ENCODE data around the gene LTB4R. TPM values are rescaled to one million over a fixed set of nuclear protein-coding genes. Genes with fewer than 3 reads are reported as not detected.
A peak's percentile ranks its signal among the peaks of the same experiment; 100 is the strongest.

Gene LTB4R
- total RNA-seq, result 94.9 TPM

DNA sequence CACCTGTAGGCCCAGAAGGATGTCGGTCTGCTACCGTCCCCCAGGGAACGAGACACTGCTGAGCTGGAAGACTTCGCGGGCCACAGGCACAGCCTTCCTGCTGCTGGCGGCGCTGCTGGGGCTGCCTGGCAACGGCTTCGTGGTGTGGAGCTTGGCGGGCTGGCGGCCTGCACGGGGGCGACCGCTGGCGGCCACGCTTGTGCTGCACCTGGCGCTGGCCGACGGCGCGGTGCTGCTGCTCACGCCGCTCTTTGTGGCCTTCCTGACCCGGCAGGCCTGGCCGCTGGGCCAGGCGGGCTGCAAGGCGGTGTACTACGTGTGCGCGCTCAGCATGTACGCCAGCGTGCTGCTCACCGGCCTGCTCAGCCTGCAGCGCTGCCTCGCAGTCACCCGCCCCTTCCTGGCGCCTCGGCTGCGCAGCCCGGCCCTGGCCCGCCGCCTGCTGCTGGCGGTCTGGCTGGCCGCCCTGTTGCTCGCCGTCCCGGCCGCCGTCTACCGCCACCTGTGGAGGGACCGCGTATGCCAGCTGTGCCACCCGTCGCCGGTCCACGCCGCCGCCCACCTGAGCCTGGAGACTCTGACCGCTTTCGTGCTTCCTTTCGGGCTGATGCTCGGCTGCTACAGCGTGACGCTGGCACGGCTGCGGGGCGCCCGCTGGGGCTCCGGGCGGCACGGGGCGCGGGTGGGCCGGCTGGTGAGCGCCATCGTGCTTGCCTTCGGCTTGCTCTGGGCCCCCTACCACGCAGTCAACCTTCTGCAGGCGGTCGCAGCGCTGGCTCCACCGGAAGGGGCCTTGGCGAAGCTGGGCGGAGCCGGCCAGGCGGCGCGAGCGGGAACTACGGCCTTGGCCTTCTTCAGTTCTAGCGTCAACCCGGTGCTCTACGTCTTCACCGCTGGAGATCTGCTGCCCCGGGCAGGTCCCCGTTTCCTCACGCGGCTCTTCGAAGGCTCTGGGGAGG lies at the start of gene LTB4R:
Gene LTB4R, plus strand, starts transcription at position 857 of the 959 bp plus-strand sequence. CDS start 4,150 bp downstream, outside the sequence.
- ATAC-seq, result peak; percentile 63

DNA sequence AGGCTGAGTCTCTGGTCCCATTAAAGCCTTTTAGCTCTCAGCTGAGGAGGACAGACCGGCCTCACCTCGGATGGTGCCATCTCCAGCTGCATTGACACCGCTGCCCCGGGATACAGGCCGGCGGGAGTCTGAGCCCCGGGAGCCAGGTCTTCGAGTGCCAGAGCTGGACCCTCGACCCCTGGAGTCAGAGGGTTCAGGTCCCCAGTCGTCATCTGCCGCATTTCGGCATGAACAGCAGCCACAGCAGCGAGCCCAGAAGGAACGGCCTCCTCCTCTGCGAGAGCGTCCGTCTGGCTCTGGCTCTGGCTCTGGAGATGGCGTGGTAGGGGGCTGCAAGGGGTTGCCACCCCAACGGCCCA lies 49.4 kb upstream of the LTB4R start:
- no peak for ATAC-seq

DNA sequence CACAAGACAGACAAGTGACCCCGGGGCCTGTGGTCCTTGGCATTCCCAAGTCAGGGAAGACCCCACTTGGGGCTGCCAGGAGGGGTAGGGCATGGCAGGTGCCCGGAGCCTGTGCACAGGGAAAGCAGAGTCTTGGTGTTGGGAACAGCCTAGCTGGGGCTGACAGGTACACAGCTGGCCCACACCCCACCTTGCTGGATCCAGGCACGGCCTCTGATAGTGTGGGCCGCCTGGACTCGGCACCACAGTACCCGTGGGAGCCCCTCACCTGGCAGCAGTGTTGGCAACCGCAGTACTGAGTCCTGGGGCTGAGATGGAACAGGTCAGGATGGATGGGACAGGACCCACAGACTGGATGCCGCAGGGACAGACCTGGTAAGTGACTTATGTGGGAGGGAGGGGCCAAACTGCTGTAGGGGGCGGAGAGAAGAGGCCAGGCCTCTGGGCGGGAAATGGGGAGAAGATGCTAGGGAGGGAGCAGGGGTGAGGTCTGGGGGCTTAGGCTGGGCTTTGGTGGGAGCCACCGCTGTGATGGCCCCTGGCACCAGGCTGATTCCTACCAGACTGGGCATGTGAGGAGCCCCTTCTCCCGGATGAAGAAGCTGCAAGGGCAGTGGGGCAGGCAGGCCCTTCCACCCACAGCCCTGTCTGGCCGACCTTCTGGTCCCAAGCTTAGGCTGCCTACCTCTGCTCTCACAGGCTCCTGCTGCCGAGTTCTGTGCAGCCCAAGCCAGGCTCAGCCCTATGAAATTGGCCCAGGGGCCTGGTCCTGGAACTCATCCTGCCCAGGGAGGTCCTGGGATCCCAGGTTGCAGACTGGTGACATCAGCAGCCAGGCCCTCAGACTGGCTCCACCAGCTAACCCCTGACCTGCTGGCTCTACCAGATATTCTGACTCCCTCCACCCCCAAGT lies 48.2 kb upstream of the LTB4R start, which contains the start of gene TGM1:
Gene TGM1, minus strand, starts transcription at position 357 of the 913 bp plus-strand sequence. CDS start 825 bp downstream, outside the sequence.
- peak; percentile 45 for ATAC-seq

DNA sequence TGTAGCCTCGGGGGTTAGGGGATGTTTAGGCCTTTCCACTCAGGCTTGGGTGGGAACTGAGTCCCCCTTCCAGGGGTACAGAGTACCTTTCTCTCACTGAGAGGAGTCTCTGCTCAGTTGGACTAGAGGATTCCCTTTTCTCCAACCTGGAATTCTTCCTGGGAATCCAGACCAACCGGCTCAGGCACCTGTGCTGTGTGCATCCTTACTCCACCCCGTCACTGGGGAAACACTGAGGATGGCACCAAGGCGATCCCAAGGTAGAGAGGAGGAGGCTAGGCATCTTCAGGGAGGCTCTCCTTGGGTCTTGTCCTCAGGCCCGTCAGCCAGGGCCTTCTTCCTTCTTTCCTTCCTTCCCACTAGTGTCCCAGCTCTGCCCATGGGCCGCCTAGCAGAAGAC lies 47.5 kb upstream of the LTB4R start:
- ATAC-seq, result peak; percentile 25

DNA sequence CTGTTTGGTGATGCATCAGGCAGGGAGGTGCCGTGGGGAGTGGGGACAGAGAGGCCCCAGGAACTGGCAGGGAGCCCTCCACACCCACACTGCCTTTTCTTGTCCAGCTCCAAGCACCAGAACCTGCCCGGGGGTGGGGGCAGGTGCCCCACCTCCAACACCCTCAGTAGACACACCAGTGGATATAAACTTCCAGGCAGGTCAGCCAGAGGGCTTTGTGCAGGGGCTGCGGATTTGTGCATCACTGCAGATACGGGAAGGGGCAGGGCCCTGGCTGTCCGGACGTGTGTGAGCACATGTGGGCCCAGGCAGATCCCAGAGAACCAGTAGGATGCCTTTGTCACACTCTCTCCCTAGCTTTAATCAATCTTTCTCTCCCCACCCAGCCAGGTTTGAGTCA lies 47.0 kb upstream of the LTB4R start:
- ATAC-seq, result peak; percentile 77

DNA sequence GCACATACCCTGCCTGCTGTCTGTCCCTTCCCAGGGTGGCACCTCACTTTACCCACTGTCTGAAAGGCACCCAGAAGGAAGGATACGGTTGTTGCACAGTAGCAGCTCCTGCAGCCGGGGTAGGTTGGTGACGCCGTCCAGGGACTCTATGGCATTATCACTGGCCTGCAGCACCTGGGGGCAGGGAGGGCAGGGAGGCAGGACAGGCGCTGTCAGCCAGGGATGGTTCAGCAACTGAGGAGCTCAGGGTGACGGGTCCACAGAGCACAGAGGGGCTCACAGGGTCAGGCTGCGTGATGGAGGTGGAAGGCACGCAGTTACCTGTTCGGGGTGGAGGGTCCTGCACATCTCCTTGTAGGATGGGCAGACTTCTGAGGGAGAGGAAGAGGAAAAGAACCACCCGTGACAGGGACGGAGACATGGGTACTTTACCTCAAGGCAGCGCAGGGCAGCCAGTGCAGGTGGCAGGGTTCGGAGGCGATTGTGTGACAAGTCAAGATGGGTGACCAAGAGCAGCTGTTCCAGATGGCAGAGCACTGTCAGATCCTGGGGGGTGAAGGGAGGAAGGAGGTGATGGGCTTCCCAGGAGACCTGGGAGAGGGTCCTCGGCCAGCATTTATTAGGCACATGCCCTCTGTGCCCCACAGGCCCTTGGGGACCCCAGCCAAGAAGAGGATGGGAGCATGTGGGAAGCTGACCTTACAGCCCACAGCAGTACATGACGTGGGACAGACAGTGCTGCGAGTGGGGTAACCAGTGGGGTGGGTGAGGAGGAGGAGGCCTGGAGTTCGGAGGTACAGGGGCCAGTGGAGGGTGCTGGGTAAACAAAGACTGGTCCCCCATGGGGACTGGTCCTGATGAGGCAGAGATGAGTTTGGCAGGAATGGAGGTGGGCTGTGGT lies 44.7 kb upstream of the LTB4R start:
- no peak for ATAC-seq

DNA sequence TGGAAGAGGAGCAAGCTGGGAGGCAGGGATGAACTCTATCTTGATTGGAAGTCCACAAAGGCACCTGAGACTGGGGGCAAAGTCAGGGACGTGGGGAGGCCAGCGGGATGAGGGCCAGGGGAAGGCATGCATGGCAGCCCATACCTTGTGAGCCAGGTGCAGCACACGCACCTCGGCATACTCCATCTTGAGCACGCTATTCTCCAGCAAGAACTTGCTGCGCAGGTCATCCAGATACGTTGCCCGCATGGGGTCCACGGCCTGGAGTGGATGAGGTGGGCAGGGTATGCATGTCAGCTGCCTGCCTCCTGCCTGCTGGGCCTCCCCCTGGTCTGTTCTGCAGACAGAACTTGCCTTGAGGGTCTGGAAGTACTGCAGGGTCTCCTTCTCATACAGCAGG lies 43.8 kb upstream of the LTB4R start:
- ATAC-seq, result no peak

DNA sequence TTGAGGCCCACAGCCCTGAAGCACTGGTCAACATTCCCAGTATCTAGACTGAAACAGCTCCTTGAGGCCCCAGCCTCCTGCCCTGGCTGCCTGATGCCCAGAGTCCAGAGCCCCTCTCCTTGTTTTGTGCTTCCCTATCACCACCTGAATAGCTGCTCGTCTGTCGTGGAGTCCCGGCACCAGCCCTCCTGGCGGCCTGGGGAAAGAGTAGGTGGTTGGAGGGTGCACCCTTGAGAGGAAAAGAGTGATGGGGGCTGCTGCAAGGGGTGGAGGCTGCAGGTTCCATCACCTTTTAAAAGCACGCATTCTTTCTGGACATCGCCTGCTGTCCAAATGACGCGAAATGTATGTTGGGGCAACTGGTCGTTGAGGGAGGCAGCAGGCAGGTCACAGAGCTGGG lies 43.1 kb upstream of the LTB4R start:
- ATAC-seq, result no peak

GRCh38 chr14:24269368-24269767 lies 41.9 kb upstream of the LTB4R start:
- ATAC-seq, result no peak

DNA sequence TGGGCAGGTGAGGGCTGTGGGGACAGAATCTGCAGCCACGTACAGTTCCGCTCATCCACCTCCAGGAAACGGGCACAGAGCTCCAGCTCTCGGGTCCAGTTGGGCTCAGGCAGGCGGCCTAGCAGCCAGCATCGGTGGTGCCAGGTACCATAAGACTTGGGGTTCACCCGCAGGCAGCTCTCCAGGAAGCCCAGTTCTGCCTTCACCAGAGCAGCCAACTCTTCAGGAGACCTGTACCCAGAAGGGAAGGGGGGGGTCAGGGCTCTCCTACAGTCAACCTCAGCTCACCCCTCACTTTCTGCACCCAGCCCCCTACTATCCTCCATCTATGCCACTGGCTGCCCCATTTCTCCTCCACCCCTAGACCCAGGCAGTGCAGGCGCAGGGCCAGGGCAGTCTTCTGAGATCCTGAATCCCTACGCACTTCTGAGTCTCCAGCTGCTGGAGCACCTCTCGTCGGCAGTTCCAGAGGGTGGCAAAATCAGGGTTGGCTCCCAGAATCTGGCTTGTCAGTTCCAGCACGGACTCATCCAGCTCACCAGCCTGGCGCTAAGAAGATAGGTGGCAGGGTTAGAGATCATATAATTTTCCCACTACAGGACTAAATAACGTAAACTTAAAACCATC lies 41.3 kb upstream of the LTB4R start:
- ATAC-seq, result no peak

DNA sequence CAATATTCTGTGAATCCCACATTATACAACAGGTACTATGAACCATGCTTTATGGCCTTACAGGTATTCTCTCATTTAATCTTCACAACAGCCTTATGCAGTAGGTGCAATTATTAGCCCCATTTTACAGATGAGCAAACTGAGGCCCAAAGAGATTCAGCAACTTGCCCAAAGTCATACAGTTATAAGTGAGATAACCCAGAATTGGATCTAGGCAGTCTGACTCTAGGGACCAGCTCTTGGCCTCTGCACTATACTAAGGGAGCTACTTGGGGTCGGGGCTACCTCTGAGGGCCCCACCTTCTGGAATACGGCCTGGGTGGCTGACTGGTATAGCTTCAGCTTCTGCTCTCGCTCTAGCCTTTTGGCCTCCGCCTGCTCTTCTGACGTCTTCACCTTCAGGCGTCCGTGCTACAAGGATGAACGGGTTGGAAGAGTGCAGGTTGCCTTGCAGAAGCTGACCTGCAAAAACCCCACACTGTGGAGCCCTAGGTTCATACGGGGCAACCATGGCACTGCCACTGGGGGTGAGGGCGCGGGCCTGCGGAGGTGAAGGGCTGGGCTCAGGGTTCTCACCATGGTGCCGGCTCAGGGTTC lies 40.7 kb upstream of the LTB4R start:
- ATAC-seq, result no peak

DNA sequence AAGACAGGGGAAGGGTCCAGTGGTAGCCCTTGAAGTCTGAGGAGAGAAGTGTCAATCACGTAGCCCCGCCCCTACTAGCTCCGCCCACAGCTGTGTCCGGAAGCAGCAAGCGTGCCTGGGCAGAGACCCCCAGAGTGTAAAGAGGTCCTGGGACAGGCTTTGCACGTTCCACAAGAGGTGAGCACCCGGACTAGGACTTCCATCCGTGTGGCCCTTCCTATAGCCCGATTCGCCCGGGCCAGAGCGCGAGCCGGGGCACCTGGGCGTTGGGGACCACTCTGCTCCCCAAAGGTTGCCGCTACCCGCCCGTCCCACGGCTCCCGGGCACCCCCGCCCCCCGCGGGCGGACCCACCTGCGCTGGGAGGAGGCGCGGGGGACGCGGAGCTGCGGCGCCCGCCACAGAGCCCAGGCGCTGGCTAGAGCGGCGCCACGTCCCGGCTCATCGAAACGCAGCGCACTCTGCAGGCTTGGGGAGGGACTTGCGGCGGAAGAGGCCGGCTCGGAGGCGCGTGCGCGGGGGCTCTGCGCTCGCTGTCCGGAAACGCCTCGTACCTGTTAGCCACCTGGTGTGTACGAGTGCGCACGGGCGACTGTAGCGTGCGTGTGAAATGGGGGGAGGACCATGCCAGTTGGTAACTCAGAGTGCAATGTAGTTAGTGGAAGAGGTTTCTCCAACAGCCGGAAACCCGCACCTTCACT lies 40.0 kb upstream of the LTB4R start, which contains the start of gene RABGGTA:
Gene RABGGTA, minus strand, starts transcription at position 464 of the 700 bp plus-strand sequence. CDS start 482 bp downstream, outside the sequence.
- peak; percentile 80 for ATAC-seq

DNA sequence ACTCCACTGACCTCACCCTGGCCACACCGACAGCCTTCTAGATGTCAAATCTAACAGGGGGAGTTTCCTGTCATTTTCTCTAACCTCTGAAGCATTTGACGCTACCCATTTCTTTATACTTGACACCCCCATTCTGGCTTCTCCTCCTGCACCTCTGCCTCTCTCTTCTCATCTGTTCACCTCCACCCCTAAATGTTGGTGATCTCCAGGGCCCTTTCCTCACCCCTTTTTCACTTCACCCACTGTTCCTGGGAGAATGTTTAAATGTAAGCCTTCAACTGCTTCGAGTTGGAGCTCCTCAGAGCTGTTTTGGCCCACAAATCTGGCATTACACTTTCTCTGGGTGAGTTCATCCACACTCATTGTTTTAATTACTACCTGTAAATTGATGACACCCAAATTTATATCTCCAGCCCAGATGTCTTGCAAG lies 39.5 kb upstream of the LTB4R start:
- ATAC-seq, result no peak

- peak; percentile 11 for ATAC-seq
These were observed 38.8 kb upstream of the LTB4R start for GRCh38 chr14:24272467-24272866.

DNA sequence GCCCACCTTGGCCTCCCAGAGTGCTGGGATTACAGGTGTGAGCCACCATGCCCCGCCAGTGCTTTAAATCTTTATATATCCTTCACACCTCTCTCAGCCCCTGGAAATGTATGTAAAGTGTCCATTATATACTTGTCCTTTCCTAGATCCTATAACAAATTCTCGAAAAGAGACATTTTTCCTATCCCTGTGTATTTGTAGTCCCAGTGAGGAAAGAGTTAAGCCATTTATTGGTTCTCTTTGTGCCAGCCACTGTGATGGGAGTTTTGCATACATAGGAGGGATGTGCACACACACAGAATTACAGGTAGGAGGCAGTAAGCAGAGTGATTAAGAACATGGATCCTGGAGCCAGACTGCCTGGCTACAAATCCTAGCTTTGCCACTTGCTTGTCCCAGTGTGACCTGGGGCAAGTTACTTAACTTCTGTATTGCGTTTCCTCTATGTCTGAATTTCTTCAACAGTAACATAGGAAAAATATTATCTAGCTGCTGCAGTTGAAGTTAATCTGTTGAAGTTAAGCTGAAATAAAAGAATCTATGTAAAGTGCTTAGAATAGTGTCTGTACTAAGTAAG lies 37.8 kb upstream of the LTB4R start:
- ATAC-seq, result peak; percentile 26

DNA sequence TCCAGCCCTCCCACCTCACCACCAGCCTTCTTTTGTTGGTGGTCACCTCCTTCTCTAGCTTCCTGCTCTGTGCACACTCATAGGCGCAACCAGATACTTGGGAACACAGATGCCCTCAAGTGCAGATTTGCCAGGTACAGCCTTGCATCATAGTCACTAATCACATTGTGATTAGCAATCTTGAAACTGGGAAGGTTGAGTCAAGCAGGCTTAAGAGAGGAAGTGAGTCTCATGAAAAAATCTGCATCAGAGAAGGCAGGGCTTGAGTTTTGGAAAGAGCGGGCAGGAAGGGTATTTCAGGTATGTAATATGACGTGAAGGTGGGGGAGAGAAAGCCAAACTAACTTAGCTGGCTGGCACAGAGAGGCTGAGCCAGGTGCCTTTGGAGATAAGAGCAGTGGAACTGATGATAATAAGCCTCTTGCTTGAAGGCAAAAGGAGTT lies 37.2 kb upstream of the LTB4R start:
- ATAC-seq, result peak; percentile 73

GRCh38 chr14:24277071-24277470 lies 34.2 kb upstream of the LTB4R start:
- no peak for ATAC-seq

DNA sequence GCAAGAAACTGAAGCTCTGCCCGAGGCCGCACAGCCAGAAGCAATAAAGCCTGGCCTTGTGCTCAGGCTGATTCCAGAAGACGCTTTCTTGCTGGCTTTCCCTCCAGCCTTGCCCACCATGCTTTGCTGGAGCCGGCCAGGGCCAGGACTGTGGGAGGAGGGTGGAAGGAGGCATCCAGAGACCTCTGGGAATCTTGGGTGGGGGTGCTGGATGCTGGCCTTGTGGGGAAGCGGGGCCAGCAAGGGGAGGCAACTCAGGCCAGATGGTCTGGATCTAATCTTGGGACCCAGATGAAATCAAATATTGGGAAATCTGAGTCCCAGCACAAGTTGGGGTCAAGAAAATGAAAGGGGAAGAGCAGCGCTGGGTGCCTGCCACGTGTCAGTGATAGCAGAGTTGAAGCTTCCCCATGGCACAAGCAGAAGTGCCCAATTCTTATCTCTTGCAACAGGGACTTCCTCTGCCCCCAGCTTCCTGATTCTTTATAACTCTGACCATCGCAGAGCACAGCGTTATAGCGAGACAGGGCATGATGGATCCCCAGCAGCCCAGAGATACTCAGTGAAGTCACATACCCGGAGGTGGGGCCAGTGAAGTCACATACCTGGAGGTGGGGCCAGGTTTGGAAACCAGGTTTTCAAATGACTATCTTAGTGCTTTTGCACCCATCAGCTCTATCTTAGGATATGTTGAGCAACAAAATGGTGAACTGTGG lies 33.5 kb upstream of the LTB4R start:
- ATAC-seq, result no peak

DNA sequence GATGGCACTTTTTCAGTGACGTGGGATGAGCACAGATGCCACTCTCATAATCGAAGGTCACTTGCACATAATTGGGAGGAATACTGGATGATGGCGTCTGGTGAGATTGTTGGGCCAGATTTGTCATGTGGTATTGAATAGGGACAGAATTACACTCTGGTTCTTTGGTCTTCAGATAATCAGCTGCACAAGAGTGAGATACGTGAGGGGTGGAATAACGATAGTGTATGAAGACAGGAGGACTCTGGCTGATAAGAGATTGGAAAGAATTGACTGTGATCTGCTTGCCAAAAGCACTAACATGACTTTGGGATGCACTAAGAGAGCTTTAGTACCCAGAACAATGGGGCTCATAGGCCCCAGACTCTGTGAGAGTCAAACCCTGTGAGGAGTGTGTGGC lies 32.9 kb upstream of the LTB4R start:
- no peak for ATAC-seq
